Measurements from ENCODE around the gene TALDO1.

TALDO1 gene

GRCh38 chr11:747158-748006 lies at the start of gene TALDO1:
TSS of gene TALDO1 (plus strand) at chr11:747464. CDS start at chr11:747482, 18 bp downstream.
- peak; percentile 39 to 68 for DNase-seq

GRCh38 chr11:697811-698311 lies 49.4 kb upstream of the TALDO1 start:
- no peak for DNase-seq

- DNase-seq = no peak
Measured at GRCh38 chr11:698493-699115, 48.7 kb upstream of the TALDO1 start.

GRCh38 chr11:699116-699508 lies 48.2 kb upstream of the TALDO1 start:
- DNase-seq = no peak

GRCh38 chr11:699753-700152 lies 47.5 kb upstream of the TALDO1 start:
- DNase-seq = no peak

GRCh38 chr11:701741-702461 lies 45.4 kb upstream of the TALDO1 start:
- DNase-seq = no peak

- DNase-seq = no peak
Measured at GRCh38 chr11:702462-703461, 44.5 kb upstream of the TALDO1 start.

- no peak for DNase-seq
Measured at GRCh38 chr11:703506-703905, 43.8 kb upstream of the TALDO1 start.

- DNase-seq = no peak
Measured at GRCh38 chr11:704228-704674, 43.0 kb upstream of the TALDO1 start.

GRCh38 chr11:704781-705645 lies 42.3 kb upstream of the TALDO1 start:
- DNase-seq = no peak

GRCh38 chr11:705646-706438 lies 41.4 kb upstream of the TALDO1 start, which contains the start of gene EPS8L2:
TSS of gene EPS8L2 (plus strand) at chr11:706231. CDS start at chr11:709408, 3,177 bp downstream.
- DNase-seq = no peak

- DNase-seq = no peak
Measured at GRCh38 chr11:706439-706956, 40.8 kb upstream of the TALDO1 start.

- no peak for DNase-seq
Measured at GRCh38 chr11:706957-707816, 40.1 kb upstream of the TALDO1 start.

GRCh38 chr11:707817-708420 lies 39.3 kb upstream of the TALDO1 start:
- DNase-seq = no peak

GRCh38 chr11:708511-708910 lies 38.8 kb upstream of the TALDO1 start:
- no peak for DNase-seq

- no peak for DNase-seq
Measured at GRCh38 chr11:709109-709997, 37.9 kb upstream of the TALDO1 start.

- DNase-seq = no peak
Measured at GRCh38 chr11:714436-714835, 32.8 kb upstream of the TALDO1 start.
